Muscle layer of duodenum (tissue), 2 donors: ENCODE data around the gene DNAJC11.
A peak's percentile ranks its signal among the peaks of the same experiment; 100 is the strongest.

Experiments
- H3K27ac ChIP-seq: one replicate; pipeline ENCODE4 v1.7.0; 2013; ENCODE audit warnings: mild to moderate bottlenecking, low read length
- H3K27me3 ChIP-seq: one replicate; pipeline ENCODE4 v1.7.0; 2013; ENCODE audit warnings: low read depth, mild to moderate bottlenecking, control low read depth, low read length
- H3K36me3 ChIP-seq, 2 donors: one replicate each; pipeline ENCODE4 v1.7.0; 2013; ENCODE audit warnings: low read length in 2 of 2, control low read depth in 1 of 2, mild to moderate bottlenecking in 1 of 2; ENCODE audit not compliant: insufficient read depth in 2 of 2, control insufficient read depth in 1 of 2
- H3K4me1 ChIP-seq, 2 donors: one replicate each; pipeline ENCODE4 v1.7.0; 2013; ENCODE audit warnings: low read length in 2 of 2, mild to moderate bottlenecking in 2 of 2, control low read depth in 1 of 2, moderate library complexity in 1 of 2; ENCODE audit not compliant: insufficient read depth in 2 of 2, control insufficient read depth in 1 of 2
- H3K4me3 ChIP-seq, 2 donors: one replicate each; pipeline ENCODE4 v1.7.0; 2013; ENCODE audit warnings: low read length in 2 of 2, low read depth in 1 of 2, mild to moderate bottlenecking in 1 of 2
- H3K9me3 ChIP-seq, 2 donors: one replicate each; pipeline ENCODE4 v1.7.0; 2013; ENCODE audit warnings: low read length in 2 of 2, control low read depth in 1 of 2, mild to moderate bottlenecking in 1 of 2; ENCODE audit not compliant: control insufficient read depth in 1 of 2
- donor health status: healthy.

DNAJC11 gene

DNA sequence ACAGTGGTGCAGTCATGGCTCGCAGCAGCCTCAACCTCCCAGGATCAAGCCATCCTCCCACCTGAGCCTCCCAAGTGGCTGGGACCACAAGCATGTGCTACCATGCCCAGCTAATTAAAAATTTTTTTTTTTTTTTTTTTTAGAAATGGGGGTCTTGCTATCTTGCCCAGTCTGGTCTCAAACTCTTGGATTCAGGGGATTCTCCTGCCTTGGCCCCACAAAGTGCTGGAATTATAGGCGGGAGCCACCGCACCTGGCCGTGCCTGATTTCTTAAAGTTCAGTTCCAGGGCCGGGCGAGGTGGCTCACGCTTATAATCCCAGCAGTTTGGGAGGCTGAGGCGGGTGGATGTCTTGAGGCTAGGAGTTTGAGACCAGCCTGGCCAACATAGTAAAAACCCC lies 70.6 kb downstream of the DNAJC11 start:
- Histone ChIP-seq H3K4me3 (no peak overlapping the region), H3K4me1 (peaks cover 0 to 12% of the 10 kb centered on the region in 2 donors), H3K9me3 (no peaks in the 10 kb centered on the region), H3K27ac (no peak overlapping the region), H3K27me3 (no peaks in the 10 kb centered on the region), H3K36me3 (peaks cover 27 to 43% of the 10 kb centered on the region in 2 donors)

DNA sequence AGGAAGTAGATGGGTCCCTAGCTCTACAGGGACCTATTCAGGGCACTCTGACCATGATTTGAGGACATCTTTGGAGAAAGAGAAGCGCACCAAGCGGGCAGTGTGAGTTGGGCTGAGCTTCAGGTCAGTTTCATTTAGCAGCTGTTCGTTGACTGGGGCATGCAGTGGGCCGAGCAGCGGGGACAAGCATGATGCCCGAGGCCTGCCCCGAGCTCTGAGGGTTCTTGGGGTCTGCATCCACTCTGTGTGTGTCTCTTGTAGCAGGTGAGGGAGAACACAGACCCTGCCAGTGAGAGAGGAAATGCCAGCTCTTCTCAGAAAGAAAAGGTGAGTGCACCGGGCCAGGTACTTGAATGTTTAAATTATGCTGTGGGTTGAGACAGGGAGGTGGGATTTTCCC lies 71.6 kb downstream of the DNAJC11 start:
- Histone ChIP-seq H3K9me3 (no peaks in the 10 kb centered on the region), H3K36me3 (peaks cover 23 to 38% of the 10 kb centered on the region in 2 donors), H3K27me3 (no peaks in the 10 kb centered on the region), H3K27ac (no peak overlapping the region), H3K4me1 (peaks cover 0 to 14% of the 10 kb centered on the region in 2 donors), H3K4me3 (no peak overlapping the region)

DNA sequence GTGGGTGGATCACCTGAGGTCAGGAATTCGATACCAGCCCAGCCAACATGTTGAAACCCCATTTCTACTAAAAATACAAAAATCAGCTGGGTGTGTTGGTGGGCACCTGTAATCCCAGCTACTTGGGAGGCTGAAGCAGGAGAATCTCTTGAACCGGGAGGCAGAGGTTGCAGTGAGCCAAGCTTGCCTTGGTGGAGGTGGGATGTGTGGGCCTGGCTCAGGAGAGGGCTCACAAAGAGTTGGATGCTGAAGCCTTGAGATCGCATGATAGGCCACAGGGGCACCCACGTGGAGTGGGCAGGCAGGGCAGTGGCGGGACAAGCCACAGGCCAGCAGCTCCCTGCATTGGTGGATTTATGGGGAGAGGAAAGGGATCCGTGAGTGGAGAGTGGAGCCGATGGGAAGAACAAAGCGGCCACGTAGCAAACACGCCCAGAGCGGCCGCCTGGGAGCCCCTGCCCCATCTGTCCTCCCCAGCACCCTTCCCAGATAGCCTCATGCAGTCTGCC lies 72.6 kb downstream of the DNAJC11 start:
- peaks cover 0 to 20% of the 10 kb centered on the region in 2 donors for H3K4me1 ChIP-seq

DNA sequence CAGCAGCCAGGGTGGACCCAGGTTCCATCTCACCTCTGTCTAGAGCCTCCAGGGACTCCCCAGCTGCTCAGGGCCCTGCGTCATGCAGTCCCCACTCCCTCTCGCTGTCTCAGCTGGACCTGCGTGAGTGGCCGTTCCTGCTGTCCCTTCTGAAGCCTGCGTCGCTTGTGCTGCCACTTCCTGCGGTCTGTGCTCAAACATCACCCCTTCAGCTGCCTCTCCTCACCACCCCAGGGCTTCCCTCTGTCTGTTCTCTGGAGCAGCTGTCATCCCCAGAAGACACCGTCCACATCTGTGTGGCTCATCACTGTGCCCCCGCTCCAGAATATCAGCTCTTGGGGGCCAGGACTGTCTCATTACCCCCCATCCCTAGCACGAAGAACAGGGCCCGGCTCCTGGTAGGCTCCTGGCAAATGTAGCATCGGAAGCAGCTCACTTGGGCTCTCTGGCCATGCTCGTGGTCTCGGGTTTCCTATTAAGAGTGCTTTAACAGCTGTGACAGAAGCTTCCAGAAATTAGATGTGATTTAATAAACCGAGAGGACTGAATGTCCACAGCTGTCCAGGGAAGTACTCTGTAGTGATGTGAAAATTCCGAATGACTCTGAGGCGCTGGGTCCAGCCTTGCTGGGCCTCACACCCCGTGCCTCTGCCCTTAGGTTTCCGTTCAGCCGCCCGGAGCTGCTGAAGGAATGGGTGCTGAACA lies 73.6 kb downstream of the DNAJC11 start:
- Histone ChIP-seq H3K36me3 (peaks cover 15 to 32% of the 10 kb centered on the region in 2 donors), H3K4me3 (no peak overlapping the region), H3K9me3 (no peaks in the 10 kb centered on the region), H3K4me1 (peaks cover 0 to 20% of the 10 kb centered on the region in 2 donors), H3K27me3 (no peaks in the 10 kb centered on the region), H3K27ac (no peak overlapping the region)

More for the DNA sequence above, 72.6 kb downstream of the DNAJC11 start:
- H3K36me3 ChIP-seq = peaks cover 21 to 37% of the 10 kb centered on the region in 2 donors
- H3K9me3 ChIP-seq = no peaks in the 10 kb centered on the region
- H3K27ac ChIP-seq = no peak overlapping the region
- H3K27me3 ChIP-seq = no peaks in the 10 kb centered on the region
- no peak overlapping the region for H3K4me3 ChIP-seq

DNA sequence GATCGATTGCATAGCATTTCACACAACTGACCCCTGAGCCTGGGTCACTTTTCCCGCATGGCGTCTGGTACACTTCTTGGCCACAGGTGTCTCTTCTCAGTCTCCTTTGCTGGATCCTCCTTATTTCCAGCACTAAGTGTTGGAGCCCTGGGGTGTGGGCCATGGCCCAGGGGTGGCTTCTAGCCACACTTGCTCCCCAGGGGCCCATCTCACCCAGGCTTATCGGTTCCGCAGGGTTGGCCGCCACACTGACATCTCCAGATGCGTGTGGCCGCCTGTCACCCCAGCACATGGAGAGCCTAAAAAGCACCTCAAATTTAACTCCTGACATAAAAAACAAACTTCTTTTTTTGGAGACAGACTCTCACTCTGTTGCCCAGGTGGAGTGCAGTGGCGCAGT lies 74.6 kb downstream of the DNAJC11 start:
- Histone ChIP-seq H3K27ac (no peak overlapping the region), H3K4me3 (no peak overlapping the region), H3K4me1 (peaks cover 0 to 20% of the 10 kb centered on the region in 2 donors), H3K9me3 (no peaks in the 10 kb centered on the region), H3K36me3 (peaks cover 15 to 32% of the 10 kb centered on the region in 2 donors), H3K27me3 (no peaks in the 10 kb centered on the region)

DNA sequence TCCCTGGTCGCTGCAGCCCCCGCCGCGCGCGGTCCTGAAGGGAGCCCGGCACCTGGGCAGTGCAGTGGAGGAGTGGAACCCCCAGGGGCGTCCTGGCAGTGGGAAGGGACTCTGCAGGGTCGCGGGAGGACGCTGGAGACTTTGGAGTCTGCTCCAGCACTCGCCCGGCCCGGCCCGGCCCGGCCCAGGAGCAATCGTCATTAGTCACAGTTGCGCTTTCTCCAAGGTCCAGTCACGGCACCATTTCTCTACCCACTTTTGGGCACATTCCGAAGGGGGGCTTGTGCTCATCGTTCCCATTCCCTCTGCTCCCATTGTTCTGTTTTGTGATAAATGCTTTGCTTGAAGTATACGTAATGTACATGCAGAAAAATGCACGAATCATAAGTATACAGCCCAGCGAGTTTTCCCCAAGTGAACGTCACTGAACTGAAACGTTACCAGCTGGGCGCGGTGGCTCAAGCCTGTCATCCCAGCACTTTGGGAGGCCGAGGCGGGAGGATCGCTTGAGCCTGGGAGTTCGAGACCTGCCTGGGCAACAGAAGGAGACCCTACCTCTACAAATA lies 75.9 kb downstream of the DNAJC11 start:
- Histone ChIP-seq H3K4me3 (peak overlapping the region; percentile 78 to 80), H3K36me3 (peaks cover 25 to 41% of the 10 kb centered on the region in 2 donors), H3K27me3 (no peaks in the 10 kb centered on the region), H3K4me1 (peaks cover 0 to 20% of the 10 kb centered on the region in 2 donors), H3K9me3 (no peaks in the 10 kb centered on the region), H3K27ac (peak overlapping the region; percentile 56)

DNA sequence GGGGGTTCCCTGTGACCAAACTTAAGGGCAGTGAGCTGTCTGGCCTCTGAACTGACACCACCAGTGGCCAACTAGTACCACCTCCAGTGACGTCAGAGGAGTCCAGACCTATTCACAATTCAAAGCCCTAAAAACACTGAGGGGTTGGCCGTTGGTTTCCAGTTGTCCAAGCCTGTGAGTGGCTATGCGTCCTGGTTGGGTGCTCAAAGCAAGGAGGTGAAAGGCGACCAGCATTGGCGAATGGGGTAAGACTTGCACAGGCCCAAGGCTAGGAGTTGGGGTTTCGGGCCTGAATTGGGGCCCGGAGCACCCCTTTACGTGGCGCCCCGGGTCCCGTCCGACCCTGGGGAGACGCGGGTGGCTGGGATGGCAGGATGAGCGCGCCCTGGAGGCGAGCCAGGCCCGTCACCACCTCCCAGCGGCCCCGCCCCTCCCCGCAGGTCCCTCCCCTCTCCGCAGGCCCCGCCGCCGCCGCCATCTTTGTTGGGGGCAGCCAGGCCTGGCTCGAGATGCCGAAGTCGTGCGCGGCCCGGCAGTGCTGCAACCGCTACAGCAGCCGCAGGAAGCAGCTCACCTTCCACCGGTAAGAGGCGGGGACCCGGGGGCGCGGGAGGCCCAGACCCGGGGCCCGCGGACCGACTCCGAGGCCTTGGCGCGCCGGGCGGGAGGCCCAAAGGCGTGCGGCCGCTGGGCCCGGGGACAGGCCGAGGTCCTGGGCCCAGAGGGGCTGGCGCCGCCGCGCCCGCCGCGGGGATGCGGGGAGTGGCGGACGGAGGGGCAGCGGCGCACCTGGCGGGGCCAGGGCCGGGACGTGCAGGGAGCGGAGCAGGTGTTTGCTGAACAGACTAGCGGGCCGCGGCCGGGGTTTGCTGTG lies 76.7 kb downstream of the DNAJC11 start, which contains the start of gene THAP3:
TSS of gene THAP3 (plus strand) at position 159 of the 874 bp plus-strand sequence. CDS start at position 510, 351 bp downstream.
- peaks cover 30 to 41% of the 10 kb centered on the region in 2 donors for H3K36me3 ChIP-seq

DNA sequence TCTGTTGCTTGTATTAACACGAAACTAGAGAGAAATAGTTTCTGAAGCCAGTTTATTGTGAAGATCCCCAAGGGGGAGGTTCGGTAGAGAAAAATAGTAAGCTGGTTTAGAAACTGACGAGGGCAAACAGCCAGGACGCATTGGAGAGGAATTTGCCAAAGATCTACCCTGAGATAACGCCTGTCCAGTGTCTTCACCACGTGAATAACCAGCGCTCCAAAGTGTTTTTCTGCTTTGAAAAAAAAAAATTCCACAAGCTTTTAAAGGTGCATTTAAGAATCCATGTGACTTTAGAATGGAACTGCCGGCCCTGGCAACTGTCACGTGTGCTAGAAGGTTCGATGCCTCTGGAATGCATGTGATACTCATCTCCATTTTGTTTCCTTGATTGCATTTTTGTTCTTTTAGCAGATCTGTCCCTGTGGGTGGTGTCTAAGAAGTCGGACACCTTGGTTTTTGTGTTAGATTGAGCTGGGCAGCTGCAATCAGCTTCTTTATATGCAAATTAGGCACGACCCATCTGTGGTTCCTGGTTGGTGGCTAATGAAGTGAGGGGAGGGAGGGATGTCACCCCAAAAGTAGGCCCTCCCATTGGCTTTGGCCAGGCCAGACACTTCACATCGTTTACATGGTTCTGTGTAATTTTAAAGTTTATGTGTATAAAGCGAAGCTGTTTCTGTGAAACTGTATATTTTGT lies 78.2 kb downstream of the DNAJC11 start:
- Histone ChIP-seq H3K4me3 (no peak overlapping the region), H3K27ac (no peak overlapping the region), H3K4me1 (peaks cover 0 to 20% of the 10 kb centered on the region in 2 donors), H3K27me3 (no peaks in the 10 kb centered on the region), H3K9me3 (no peaks in the 10 kb centered on the region), H3K36me3 (peaks cover 24 to 39% of the 10 kb centered on the region in 2 donors)

More for the DNA sequence above, 76.7 kb downstream of the DNAJC11 start, which contains the start of gene THAP3:
- H3K9me3 ChIP-seq = no peaks in the 10 kb centered on the region
- H3K27me3 ChIP-seq = no peaks in the 10 kb centered on the region
- peak within 1 kb of the TSS; percentile 56 for H3K27ac ChIP-seq
- H3K4me3 ChIP-seq = peak within 1 kb of the TSS; percentile 78 to 80
- peaks cover 0 to 20% of the 10 kb centered on the region in 2 donors for H3K4me1 ChIP-seq

DNA sequence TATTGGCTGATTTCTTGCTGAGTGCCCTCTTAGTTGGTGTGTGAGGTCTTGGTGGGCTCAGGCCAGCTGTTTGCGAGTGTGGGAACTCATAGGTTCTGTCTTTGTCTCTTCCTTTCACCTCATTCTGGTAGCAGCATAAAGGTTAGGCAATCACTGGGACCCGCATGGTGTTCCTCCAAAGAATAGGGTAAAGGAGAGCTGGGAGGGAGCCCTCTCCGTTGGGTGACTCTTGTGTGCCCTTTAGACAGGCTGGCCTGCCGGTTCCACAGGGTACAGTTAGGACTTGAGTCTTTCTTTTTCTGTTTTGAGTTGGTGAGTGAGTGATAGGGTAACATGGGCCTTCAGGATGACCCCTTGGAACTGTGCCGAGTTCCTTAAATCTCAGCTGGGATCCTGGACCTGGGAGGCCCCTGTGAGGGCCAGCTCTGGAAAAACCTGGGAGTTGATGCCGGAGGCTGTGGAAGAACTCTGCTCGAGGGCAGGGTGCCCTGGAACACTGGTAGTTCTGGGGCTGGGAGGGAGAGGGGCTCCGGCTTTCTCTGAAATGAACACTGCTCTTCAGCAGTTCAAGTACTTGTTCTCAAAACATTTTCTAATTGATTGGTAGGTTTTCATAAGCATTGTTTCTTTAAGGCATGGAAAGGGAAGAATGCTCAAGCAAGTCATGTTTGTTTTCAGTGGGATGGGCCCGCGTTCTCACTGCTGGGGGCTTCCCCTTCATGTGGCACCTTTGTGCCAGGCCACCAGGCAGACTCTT lies 79.0 kb downstream of the DNAJC11 start:
- Histone ChIP-seq H3K4me3 (no peak overlapping the region), H3K36me3 (peaks cover 26 to 39% of the 10 kb centered on the region in 2 donors), H3K27me3 (no peaks in the 10 kb centered on the region), H3K4me1 (peaks cover 0 to 20% of the 10 kb centered on the region in 2 donors), H3K9me3 (no peaks in the 10 kb centered on the region), H3K27ac (no peak overlapping the region)
